NCI-H1436 (cell line): ENCODE results near the gene PRDM15.

Experiments
- DNase-seq: peaks from one replicate; lab custom pipeline; 2025; lab: John Stamatoyannopoulos, UW

Gene PRDM15

GRCh38 chr21:41863439-41863740 is 15.8 kb downstream of the PRDM15 start:
- no peak for DNase-seq

- no peak for DNase-seq
These were observed 17.2 kb downstream of the PRDM15 start for GRCh38 chr21:41861987-41862386.

- DNase-seq = no peak
These were observed 17.9 kb downstream of the PRDM15 start for GRCh38 chr21:41861255-41861654.

GRCh38 chr21:41859297-41859980 is 19.7 kb downstream of the PRDM15 start:
- no peak for DNase-seq

GRCh38 chr21:41858466-41859296 is 20.5 kb downstream of the PRDM15 start:
- DNase-seq = no peak

- no peak for DNase-seq
These were observed 21.3 kb downstream of the PRDM15 start for GRCh38 chr21:41857771-41858300.

- DNase-seq = no peak
These were observed 22.6 kb downstream of the PRDM15 start for GRCh38 chr21:41856572-41856971.

- DNase-seq = no peak
These were observed 24.6 kb downstream of the PRDM15 start for GRCh38 chr21:41854426-41854995.

GRCh38 chr21:41852929-41853320 is 26.2 kb downstream of the PRDM15 start:
- no peak for DNase-seq

GRCh38 chr21:41852151-41852928 is 26.8 kb downstream of the PRDM15 start:
- DNase-seq = no peak

GRCh38 chr21:41851090-41851790 is 27.9 kb downstream of the PRDM15 start:
- peak; percentile 40 for DNase-seq

GRCh38 chr21:41850085-41850484 is 29.1 kb downstream of the PRDM15 start:
- DNase-seq = no peak

- DNase-seq = no peak
These were observed 30.1 kb downstream of the PRDM15 start for GRCh38 chr21:41848958-41849580.

GRCh38 chr21:41848533-41848932 is 30.6 kb downstream of the PRDM15 start:
- no peak for DNase-seq

- no peak for DNase-seq
These were observed 31.9 kb downstream of the PRDM15 start for GRCh38 chr21:41847066-41847804.

GRCh38 chr21:41846536-41846935 is 32.6 kb downstream of the PRDM15 start:
- DNase-seq = no peak

GRCh38 chr21:41846033-41846317 is 33.2 kb downstream of the PRDM15 start:
- DNase-seq = no peak

- DNase-seq = no peak
These were observed 33.7 kb downstream of the PRDM15 start for GRCh38 chr21:41845310-41846032.

GRCh38 chr21:41843584-41843983 is 35.6 kb downstream of the PRDM15 start:
- no peak for DNase-seq

GRCh38 chr21:41840880-41841279 is 38.3 kb downstream of the PRDM15 start:
- no peak for DNase-seq
